Measurements from ENCODE around the gene ALK.

DNA sequence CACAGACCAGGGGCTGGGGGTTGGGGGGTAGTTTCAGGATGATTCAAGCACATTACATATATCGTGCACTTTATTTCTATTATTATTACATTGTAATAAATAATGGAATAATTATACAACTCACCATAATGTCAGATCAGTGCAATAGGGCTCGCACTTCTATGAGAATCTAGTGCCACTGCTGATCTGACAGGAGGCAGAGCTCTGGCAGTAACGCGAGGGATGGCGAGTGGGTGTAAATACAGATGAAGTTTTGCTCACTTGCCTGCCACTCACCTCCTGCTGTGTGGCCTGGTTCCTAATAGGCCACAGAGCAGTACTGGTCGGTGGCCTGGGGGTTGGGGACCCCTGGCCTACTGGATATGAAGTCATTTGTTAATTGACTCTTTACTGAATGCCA, 615.6 kb downstream of the ALK start:
- TF ChIP-seq, protein P1, sequence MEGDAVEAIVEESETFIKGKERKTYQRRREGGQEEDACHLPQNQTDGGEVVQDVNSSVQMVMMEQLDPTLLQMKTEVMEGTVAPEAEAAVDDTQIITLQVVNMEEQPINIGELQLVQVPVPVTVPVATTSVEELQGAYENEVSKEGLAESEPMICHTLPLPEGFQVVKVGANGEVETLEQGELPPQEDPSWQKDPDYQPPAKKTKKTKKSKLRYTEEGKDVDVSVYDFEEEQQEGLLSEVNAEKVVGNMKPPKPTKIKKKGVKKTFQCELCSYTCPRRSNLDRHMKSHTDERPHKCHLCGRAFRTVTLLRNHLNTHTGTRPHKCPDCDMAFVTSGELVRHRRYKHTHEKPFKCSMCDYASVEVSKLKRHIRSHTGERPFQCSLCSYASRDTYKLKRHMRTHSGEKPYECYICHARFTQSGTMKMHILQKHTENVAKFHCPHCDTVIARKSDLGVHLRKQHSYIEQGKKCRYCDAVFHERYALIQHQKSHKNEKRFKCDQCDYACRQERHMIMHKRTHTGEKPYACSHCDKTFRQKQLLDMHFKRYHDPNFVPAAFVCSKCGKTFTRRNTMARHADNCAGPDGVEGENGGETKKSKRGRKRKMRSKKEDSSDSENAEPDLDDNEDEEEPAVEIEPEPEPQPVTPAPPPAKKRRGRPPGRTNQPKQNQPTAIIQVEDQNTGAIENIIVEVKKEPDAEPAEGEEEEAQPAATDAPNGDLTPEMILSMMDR (IDR thresholded peaks at IDR 0.05): no peak
- no peak for TF ChIP-seq POLR2A (IDR thresholded peaks at IDR 0.05)
